ENCODE results near the gene HS6ST1.

Gene HS6ST1

GRCh38 chr2:128298846-128299507, 19.7 kb downstream of the HS6ST1 start:
- H3K4me3 ChIP-seq (IDR thresholded peaks at IDR 0.05; ENCODE audit: insufficient read depth, low read depth, low read length) = no peak overlapping the region
- no peak overlapping the region for H3K9ac ChIP-seq
- no peak overlapping the region for H3K4me2 ChIP-seq
- H3K4me1 ChIP-seq (ENCODE audit: low read depth, poor library complexity, severe bottlenecking) = no peaks in the 10 kb centered on the region
- no peak overlapping the region for H3K27ac ChIP-seq
- no peaks in the 10 kb centered on the region for H4K20me1 ChIP-seq (ENCODE audit: insufficient read depth)
- H3K79me2 ChIP-seq (ENCODE audit: insufficient read depth, low read depth) = no peaks in the 10 kb centered on the region
- H3K27me3 ChIP-seq (ENCODE audit: insufficient read depth, low read depth) = no peaks in the 10 kb centered on the region
- no peak overlapping the region for H2AFZ ChIP-seq (ENCODE audit: low read depth)
- no peak for TF ChIP-seq CTCF (conservative IDR thresholded peaks at IDR 0.05; ENCODE audit: low read depth, low read length)
- H3K36me3 ChIP-seq (ENCODE audit: insufficient read depth) = no peaks in the 10 kb centered on the region

DNA sequence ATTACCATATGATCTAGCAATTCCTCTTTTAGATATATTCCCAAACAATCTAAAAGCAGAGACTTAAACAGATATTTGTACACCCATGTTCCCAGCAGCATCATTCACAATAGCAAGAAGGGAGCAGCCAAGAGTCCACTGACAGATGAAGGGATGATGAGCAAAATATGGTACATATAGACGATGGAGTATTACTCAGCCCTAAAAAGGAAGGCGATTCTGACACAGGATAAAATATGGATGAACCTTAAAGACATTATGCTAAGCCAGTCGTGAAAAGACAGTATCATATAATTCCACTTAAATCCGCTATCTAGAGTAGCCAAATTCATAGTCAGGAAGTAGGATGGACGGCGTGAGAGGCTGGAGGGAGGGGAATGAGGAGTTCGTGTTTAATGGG, 20.4 kb downstream of the HS6ST1 start:
- Histone ChIP-seq H3K4me2 (no peak overlapping the region), H2AFZ (ENCODE audit: low read depth) (no peak overlapping the region), H3K36me3 (ENCODE audit: insufficient read depth) (no peaks in the 10 kb centered on the region), H4K20me1 (ENCODE audit: insufficient read depth) (no peaks in the 10 kb centered on the region), H3K9ac (no peak overlapping the region), H3K27ac (no peak overlapping the region), H3K4me3 (IDR thresholded peaks at IDR 0.05; ENCODE audit: insufficient read depth, low read depth, low read length) (no peak overlapping the region), H3K4me1 (ENCODE audit: low read depth, poor library complexity, severe bottlenecking) (no peaks in the 10 kb centered on the region), H3K79me2 (ENCODE audit: insufficient read depth, low read depth) (no peaks in the 10 kb centered on the region), H3K27me3 (ENCODE audit: insufficient read depth, low read depth) (no peaks in the 10 kb centered on the region)
- no peak for TF ChIP-seq CTCF (conservative IDR thresholded peaks at IDR 0.05; ENCODE audit: low read depth, low read length)

DNA sequence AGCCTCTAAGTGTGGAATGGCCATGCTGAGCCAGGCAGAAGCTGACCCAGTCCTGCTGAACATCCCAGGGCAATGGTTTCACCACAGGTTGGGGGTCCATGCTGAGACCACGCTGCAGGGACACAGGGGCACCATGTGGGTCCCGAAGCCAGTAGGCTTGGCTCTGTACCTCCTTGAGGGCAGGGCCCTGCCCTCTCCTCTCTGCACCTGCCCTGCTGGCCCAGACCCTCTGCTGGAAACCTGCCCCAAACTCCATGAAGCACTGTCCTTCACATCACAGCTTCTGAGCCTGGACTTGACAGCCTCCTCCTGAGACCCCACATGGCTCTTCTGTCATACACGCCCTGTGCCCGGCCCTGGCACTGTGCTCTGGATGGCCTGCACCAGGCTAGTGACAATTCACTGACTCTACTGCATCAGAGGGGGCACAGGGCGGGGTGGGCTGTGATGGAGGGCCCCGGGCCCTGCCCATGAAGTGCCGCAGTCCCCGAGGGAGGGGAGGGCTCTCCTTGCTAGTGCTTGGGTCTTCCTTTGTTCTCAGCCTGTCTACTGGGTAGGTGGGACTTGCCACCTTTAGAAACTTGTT, 24.7 kb downstream of the HS6ST1 start:
- Histone ChIP-seq H3K79me2 (ENCODE audit: insufficient read depth, low read depth) (no peaks in the 10 kb centered on the region), H3K9ac (no peak overlapping the region), H3K27me3 (ENCODE audit: insufficient read depth, low read depth) (no peaks in the 10 kb centered on the region), H2AFZ (ENCODE audit: low read depth) (no peak overlapping the region), H3K36me3 (ENCODE audit: insufficient read depth) (no peaks in the 10 kb centered on the region), H3K27ac (no peak overlapping the region), H4K20me1 (ENCODE audit: insufficient read depth) (no peaks in the 10 kb centered on the region), H3K4me2 (no peak overlapping the region), H3K4me1 (ENCODE audit: low read depth, poor library complexity, severe bottlenecking) (no peaks in the 10 kb centered on the region), H3K4me3 (IDR thresholded peaks at IDR 0.05; ENCODE audit: insufficient read depth, low read depth, low read length) (no peak overlapping the region)
- TF ChIP-seq CTCF (conservative IDR thresholded peaks at IDR 0.05; ENCODE audit: low read depth, low read length) = no peak

- H4K20me1 ChIP-seq (ENCODE audit: insufficient read depth) = no peaks in the 10 kb centered on the region
Measured at GRCh38 chr2:128293426-128293755, 25.3 kb downstream of the HS6ST1 start.

More at GRCh38 chr2:128293426-128293755, 25.3 kb downstream of the HS6ST1 start:
- Histone ChIP-seq H3K4me1 (ENCODE audit: low read depth, poor library complexity, severe bottlenecking) (no peaks in the 10 kb centered on the region), H3K4me3 (IDR thresholded peaks at IDR 0.05; ENCODE audit: insufficient read depth, low read depth, low read length) (no peak overlapping the region), H3K27me3 (ENCODE audit: insufficient read depth, low read depth) (no peaks in the 10 kb centered on the region), H3K4me2 (no peak overlapping the region), H3K9ac (no peak overlapping the region), H3K27ac (no peak overlapping the region), H3K79me2 (ENCODE audit: insufficient read depth, low read depth) (no peaks in the 10 kb centered on the region), H2AFZ (ENCODE audit: low read depth) (no peak overlapping the region), H3K36me3 (ENCODE audit: insufficient read depth) (no peaks in the 10 kb centered on the region)
- no peak for TF ChIP-seq CTCF (conservative IDR thresholded peaks at IDR 0.05; ENCODE audit: low read depth, low read length)
